Measurements from ENCODE around the gene AUH.
"Not testable (repeated sequence)": the region's sequence is repeated elsewhere in the genome, so short reads cannot be mapped to it uniquely, and the experiment has no call there.

Gene AUH

DNA sequence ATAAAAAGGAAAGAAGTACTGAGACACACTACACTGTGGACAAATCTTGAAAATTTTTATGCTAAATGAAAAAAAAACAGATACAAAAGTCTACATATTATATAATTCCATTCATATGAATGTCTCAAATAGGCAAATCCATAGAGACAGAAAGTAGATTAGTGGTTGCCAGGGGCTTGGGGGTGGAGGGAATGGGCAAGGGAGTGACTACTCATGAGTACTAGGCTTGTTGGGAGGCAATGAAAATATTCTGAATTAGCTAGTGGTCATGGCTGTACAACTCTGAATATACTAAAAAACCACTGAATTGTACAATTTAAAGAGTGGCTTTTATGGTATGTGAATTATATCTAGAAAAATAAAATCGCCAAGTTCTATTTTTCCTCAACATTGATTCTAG, 154.9 kb downstream of the AUH start:
- H3K9ac ChIP-seq (ENCODE audit: low read length), result no peak overlapping the region
- H3K27me3 ChIP-seq (ENCODE audit: control insufficient read depth, insufficient read depth, low read length), result no peaks in the 10 kb centered on the region
- H3K4me1 ChIP-seq (ENCODE audit: control insufficient read depth, insufficient read depth, low read length), result peaks cover 4% of the 10 kb centered on the region
- H3K4me3 ChIP-seq (ENCODE audit: low read length), result no peak overlapping the region
- H3K36me3 ChIP-seq (ENCODE audit: control insufficient read depth, insufficient read depth, low read length), result no peaks in the 10 kb centered on the region
- H3K27ac ChIP-seq (ENCODE audit: low read depth, low read length), result no peak overlapping the region

DNA sequence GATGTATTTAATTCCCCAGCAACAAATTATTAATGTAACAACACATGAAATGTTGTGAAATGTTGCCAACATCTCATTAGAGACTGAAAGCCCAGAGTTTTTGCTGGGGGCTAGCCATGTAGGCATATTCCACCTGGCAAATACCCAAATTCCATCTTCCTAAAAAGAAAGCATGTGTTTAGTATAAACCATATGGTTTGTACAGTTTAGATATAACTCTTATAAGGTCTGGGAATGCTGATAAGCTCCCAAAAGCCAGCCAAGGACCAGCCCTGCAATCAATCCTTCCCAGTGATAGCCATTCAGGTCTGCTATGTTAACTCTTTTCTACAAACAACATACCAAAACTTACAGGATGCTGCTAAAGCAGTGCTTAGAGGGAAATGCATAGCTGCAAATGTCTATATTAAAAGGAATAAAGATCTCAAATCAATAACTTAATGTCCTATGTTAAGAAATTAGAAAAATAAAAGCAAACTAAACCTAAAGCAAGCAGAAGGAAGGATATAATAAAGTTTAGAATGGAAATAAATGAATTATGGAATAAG, 158.9 kb downstream of the AUH start:
- Histone ChIP-seq H3K4me1 (ENCODE audit: control insufficient read depth, insufficient read depth, low read length) (peaks cover 8% of the 10 kb centered on the region), H3K27me3 (ENCODE audit: control insufficient read depth, insufficient read depth, low read length) (no peaks in the 10 kb centered on the region), H3K27ac (ENCODE audit: low read depth, low read length) (no peak overlapping the region), H3K4me3 (ENCODE audit: low read length) (no peak overlapping the region), H3K9ac (ENCODE audit: low read length) (no peak overlapping the region), H3K36me3 (ENCODE audit: control insufficient read depth, insufficient read depth, low read length) (no peaks in the 10 kb centered on the region)

DNA sequence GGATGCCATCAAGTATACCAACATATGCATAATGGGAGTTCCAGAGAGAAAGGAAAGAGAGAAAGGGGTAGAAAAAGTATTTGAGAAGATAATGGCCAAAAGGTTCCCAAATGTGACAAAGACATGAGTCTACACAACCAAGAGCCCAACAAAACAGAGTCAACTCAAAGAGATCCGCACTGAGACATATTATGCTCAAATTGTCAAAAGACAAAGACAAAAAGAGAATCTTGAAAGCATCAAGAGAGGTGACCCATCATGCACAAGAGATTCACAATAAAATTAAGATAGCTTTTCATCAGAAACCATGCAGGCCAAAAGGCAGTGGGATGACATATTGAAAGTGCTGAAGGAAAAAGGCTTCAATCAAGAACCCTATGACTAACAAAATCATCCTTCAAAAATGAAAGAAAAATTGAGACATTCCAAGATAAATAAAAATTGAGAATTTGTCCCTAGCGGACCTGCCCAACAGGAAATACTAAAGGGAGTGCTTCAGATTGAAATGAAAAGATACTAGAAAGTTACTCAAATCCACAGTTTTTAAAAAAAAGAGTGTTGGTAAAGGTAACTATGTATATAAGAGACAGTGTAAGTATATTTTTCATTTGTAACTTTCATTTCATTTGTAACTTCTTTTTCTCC, 160.9 kb downstream of the AUH start:
- Histone ChIP-seq H3K4me1 (ENCODE audit: control insufficient read depth, insufficient read depth, low read length) (peaks cover 19% of the 10 kb centered on the region), H3K27ac (ENCODE audit: low read depth, low read length) (no peak overlapping the region), H3K4me3 (ENCODE audit: low read length) (no peak overlapping the region), H3K27me3 (ENCODE audit: control insufficient read depth, insufficient read depth, low read length) (no peaks in the 10 kb centered on the region), H3K36me3 (ENCODE audit: control insufficient read depth, insufficient read depth, low read length) (no peaks in the 10 kb centered on the region), H3K9ac (ENCODE audit: low read length) (no peak overlapping the region)

DNA sequence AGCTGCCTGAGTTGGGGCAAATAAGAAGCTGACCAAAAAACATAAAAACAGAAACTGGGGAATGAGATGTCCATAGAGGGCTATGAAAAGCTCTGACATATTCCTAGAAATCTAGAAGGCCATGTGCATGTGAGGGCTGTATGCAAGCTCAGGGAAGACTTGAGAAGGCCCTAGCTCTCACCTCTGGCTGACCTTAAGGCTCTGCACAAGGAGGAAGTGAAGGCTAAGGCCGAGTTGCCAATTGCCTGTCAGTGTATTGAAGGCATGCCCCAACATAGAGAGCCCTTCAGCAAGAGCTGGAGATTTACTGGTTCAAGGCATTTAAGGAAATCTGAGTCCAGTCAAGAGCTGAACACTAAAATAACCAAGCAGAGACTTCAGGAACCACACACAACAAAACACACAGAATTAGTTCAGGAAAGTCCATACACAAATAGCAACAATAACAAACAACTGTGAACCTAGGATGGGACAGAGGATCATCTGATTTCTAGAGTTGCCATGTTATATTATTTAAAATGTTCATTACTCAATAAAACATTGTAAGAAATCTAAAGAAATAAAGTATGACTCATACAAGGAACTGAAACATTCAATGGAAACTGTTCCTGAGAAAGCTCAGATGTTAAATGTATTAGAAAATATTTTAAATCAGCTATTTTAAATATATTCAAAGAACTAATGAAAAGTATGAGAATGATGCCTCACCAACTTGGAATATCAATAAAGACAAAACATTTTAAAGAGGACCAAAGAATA, 161.8 kb downstream of the AUH start:
- Histone ChIP-seq H3K27ac (ENCODE audit: low read depth, low read length) (no peak overlapping the region), H3K4me1 (ENCODE audit: control insufficient read depth, insufficient read depth, low read length) (peaks cover 19% of the 10 kb centered on the region), H3K4me3 (ENCODE audit: low read length) (no peak overlapping the region), H3K9ac (ENCODE audit: low read length) (no peak overlapping the region), H3K27me3 (ENCODE audit: control insufficient read depth, insufficient read depth, low read length) (no peaks in the 10 kb centered on the region), H3K36me3 (ENCODE audit: control insufficient read depth, insufficient read depth, low read length) (no peaks in the 10 kb centered on the region)

DNA sequence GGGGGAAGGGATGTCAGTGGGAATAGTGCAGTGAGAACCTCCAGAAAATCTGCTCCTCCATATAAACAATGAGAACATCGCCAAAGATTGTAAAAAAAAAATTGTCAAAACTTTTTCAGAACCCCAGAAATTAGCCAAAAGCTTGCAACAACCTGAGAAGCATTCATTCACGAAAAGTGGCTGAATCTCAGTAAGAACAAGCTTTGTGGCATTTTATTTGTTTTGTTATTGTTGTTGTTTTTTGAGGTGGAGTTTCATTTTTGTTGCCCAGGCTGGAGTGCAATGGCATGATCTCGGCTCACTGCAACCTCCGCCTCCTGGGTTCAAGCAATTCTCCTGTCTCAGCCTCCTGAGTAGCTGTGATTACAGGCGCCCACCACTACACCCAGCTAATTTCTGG, 162.8 kb downstream of the AUH start:
- H3K4me3 ChIP-seq (ENCODE audit: low read length); H3K27me3 ChIP-seq (ENCODE audit: control insufficient read depth, insufficient read depth, low read length); H3K36me3 ChIP-seq (ENCODE audit: control insufficient read depth, insufficient read depth, low read length); H3K9ac ChIP-seq (ENCODE audit: low read length); H3K27ac ChIP-seq (ENCODE audit: low read depth, low read length): not testable (repeated sequence)
- H3K4me1 ChIP-seq (ENCODE audit: control insufficient read depth, insufficient read depth, low read length), result peaks cover 25% of the 10 kb centered on the region

DNA sequence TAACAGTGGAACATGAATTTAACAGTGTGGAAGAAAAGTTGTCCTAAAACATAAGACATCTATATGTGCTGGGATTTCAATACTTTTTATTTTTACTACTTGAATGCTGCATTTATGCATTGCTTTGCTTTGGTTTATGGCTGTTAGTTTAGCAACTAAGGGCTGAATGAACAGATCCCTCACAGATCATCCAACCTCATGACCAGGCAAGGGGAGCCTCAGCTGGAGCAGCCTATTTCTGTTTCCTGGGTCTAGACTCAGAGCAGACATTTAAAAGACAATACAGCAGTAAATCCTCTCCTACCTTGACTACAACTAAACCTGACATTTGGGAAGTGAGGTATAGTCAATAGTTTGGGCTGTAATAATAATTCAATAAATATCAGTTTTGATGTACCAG, 163.3 kb downstream of the AUH start:
- no peak overlapping the region for H3K9ac ChIP-seq (ENCODE audit: low read length)
- H3K27me3 ChIP-seq (ENCODE audit: control insufficient read depth, insufficient read depth, low read length), result no peaks in the 10 kb centered on the region
- H3K36me3 ChIP-seq (ENCODE audit: control insufficient read depth, insufficient read depth, low read length), result no peaks in the 10 kb centered on the region
- H3K4me3 ChIP-seq (ENCODE audit: low read length), result no peak overlapping the region
- H3K4me1 ChIP-seq (ENCODE audit: control insufficient read depth, insufficient read depth, low read length), result peaks cover 27% of the 10 kb centered on the region
- no peak overlapping the region for H3K27ac ChIP-seq (ENCODE audit: low read depth, low read length)

DNA sequence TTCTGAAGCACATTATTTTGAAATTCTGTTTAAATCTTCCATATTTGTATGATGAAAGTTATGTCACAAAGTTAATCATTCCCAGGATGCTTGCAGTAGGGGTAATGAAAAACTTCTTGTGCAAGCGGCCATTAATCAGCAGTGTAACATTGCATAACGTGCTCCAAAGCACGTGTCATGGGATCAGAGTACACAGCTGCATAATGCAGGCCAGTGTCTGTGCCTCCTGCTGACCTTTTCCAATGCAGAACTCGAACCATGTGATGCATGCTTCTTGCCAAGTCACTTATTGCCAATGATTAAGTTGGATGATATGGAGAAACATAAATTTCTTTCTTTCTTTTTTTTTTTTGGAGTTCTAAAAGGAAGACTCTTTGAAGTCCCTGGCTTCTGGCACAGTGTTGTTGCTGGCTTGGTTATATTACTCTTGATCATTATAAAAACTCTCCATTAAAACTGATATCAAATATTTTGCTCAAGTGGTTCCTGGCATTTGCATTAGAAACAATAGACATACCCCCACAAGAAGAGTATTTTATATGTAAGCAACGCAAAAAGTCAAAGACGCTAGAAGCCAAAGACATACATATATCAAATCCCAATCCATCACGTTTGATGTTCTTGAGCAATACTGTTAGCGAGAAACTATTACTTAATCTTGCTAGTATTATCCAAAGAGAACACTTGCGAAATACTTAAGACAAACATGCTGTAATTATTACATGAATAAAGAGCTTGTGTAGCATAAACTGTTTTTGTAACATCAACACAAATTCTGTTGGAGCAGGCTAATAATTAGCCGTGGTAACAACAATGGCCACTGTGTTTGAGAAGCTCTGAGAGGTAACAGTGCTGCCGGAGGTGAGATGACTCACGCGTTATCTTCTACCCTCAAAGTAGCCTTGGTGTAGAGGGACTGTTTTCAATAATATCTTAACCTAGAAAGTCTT, 164.2 kb downstream of the AUH start:
- Histone ChIP-seq H3K4me1 (ENCODE audit: control insufficient read depth, insufficient read depth, low read length) (peaks cover 28% of the 10 kb centered on the region), H3K9ac (ENCODE audit: low read length) (no peak overlapping the region), H3K27me3 (ENCODE audit: control insufficient read depth, insufficient read depth, low read length) (no peaks in the 10 kb centered on the region), H3K27ac (ENCODE audit: low read depth, low read length) (peak overlapping the region; percentile 62), H3K4me3 (ENCODE audit: low read length) (no peak overlapping the region), H3K36me3 (ENCODE audit: control insufficient read depth, insufficient read depth, low read length) (no peaks in the 10 kb centered on the region)

DNA sequence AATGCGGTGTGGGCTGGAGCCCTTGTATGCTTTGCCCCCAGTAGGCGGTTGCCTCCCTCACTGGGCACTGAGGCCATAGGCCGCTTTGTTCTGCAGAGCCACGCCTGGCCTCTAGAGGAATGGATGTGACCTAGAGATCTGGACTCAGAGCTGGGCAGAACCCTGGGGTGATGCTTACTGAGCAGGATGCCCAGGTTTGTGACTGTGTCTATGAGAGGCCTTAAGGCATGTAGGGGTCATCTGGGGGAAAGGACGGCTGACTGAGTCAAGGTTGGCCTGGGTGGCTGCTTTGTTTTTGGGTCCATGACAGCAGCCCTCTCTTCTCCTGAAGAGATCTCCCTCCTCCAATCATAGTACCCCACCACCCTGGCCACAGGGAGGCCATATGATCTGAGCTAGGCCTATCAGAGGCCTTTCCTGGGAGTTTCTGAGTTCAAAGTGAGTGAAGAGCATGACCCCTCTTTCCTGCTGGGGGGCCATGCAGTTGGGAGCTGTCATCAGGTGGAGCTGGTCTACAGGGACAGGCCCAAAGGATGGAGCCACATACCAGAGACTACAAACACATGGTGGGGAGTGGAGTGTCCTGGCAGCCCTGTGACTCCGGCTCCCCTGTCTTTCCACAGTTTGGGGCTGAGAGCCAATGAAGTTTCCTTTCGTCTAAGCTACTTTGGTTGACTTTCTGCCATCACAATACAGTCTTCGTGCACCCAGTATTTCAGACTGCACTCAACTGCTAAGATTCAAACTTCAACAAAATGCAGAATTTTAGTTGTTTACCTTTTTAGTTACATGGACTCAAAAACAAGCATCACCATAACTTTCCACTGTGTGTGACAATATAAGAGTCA, 165.4 kb downstream of the AUH start:
- H3K36me3 ChIP-seq (ENCODE audit: control insufficient read depth, insufficient read depth, low read length), result no peaks in the 10 kb centered on the region
- no peaks in the 10 kb centered on the region for H3K27me3 ChIP-seq (ENCODE audit: control insufficient read depth, insufficient read depth, low read length)
- no peak overlapping the region for H3K9ac ChIP-seq (ENCODE audit: low read length)
- H3K4me1 ChIP-seq (ENCODE audit: control insufficient read depth, insufficient read depth, low read length), result peaks cover 33% of the 10 kb centered on the region
- H3K4me3 ChIP-seq (ENCODE audit: low read length), result no peak overlapping the region
- H3K27ac ChIP-seq (ENCODE audit: low read depth, low read length), result peak overlapping the region; percentile 55

DNA sequence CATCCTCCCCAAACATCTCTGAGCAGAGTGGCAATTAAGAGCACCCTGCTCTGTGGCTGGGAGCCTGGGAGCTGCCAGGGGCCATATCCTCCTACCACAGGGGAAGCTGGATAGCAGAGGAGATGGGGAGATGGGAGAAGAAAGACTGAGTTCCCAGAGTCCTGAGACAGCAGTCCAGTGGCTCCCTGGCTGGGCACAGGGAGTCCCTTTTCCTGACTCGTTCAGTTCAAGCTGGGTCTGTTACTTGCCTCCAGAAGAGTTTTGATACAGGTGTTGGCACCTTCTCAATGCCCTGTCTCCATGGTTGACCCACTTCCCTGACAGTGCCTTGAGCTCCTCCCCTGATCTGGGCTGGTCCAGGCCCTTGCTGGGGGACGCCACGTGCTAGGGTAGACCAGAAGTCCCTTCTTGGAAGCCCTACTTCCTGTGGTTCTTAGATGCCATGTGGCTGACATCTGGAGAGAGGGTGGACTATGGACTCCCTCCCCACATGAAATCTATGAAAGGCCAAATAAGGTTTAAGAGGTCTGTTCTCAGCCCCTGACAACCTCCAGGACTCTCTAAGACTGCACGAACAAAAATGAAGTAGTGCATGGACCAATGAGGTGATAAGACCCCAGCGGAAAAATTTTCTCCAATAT, 166.2 kb downstream of the AUH start:
- peaks cover 33% of the 10 kb centered on the region for H3K4me1 ChIP-seq (ENCODE audit: control insufficient read depth, insufficient read depth, low read length)
- peak overlapping the region; percentile 55 for H3K27ac ChIP-seq (ENCODE audit: low read depth, low read length)

DNA sequence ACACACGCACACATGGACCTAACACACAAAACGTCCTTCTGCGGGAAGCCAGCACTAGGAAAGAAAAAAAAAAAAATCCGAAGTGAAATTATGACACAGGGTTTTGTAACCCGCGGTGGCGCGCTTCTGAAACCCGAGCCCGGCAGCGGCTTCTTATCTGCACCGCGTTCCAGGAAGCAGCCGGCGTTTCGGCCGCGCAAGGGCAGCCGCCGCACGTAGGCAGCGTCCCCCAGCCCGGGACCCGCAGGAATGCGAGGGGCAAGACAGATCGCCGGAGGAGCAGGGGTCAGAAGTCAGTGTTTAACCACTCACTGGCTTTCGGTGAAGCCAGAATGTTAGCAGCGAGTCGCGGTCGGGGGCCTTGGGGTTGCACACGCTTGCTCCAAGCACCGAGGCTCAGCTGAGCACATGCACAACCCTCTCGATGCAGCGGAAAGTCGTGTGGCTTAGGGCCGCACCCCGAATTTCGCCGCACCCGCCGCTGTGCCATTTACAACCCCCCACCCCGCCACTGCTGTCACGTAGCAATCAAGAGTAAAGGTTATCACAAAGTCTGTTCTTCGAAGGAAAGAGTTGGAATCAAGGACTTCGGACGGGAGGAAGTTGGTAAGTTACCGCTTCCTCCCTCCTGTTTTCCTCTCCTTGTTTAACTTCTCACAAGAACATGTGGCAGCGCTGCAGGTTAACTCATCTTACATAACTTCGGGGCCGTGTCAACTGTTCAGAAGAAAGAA, 167.9 kb downstream of the AUH start:
- Histone ChIP-seq H3K4me1 (ENCODE audit: control insufficient read depth, insufficient read depth, low read length) (peaks cover 33% of the 10 kb centered on the region), H3K4me3 (ENCODE audit: low read length) (peak overlapping the region; percentile 75), H3K36me3 (ENCODE audit: control insufficient read depth, insufficient read depth, low read length) (no peaks in the 10 kb centered on the region), H3K27me3 (ENCODE audit: control insufficient read depth, insufficient read depth, low read length) (no peaks in the 10 kb centered on the region), H3K9ac (ENCODE audit: low read length) (peak overlapping the region; percentile 50), H3K27ac (ENCODE audit: low read depth, low read length) (peak overlapping the region; percentile 96)

More for the DNA sequence above, 166.2 kb downstream of the AUH start:
- Histone ChIP-seq H3K27me3 (ENCODE audit: control insufficient read depth, insufficient read depth, low read length) (no peaks in the 10 kb centered on the region), H3K4me3 (ENCODE audit: low read length) (no peak overlapping the region), H3K36me3 (ENCODE audit: control insufficient read depth, insufficient read depth, low read length) (no peaks in the 10 kb centered on the region), H3K9ac (ENCODE audit: low read length) (no peak overlapping the region)

All from rectal smooth muscle tissue (tissue), 1 donor.